H1 (cell line): Measurements from ENCODE around the gene RASSF3. TPM values are rescaled to one million over a fixed set of nuclear protein-coding genes. Genes with fewer than 3 reads are reported as not detected.

Source experiments
- CTCF ChIA-PET: fragments of 300-600 bp; sonication (Branson Sonifier 250); formaldehyde crosslinking; loops from one replicate; lab custom pipeline; 2021; ENCODE audit not compliant: partially characterized antibody; lab: Charles Lee
- POLR2A ChIA-PET: fragments of 300-600 bp; sonication (Branson Sonifier 250); formaldehyde crosslinking; loops from one replicate; lab custom pipeline; 2021; ENCODE audit warnings: inconsistent platforms; ENCODE audit not compliant: partially characterized antibody; lab: Charles Lee
- DNase-seq, 2 experiments: peaks; one replicate each; pipeline versions ENCODE4 v3.0.0 to v3.0.0-alpha.2; 2010 to 2022; ENCODE audit warnings: low spot score in 2 of 2, low read depth in 1 of 2, mixed read lengths in 1 of 2
- FAIRE-seq: peaks from 2 replicates; lab custom pipeline; 2011; peaks lifted over from hg19 to GRCh38; lab: Jason Lieb, UNC
- H2AFZ ChIP-seq: 2 replicates; pipeline ENCODE4 v1.8.1; 2012; ENCODE audit warnings: low read length, inconsistent platforms
- H2AK5ac ChIP-seq: 2 replicates; pipeline ENCODE4 v1.6.1; 2013; ENCODE audit warnings: low read depth, low read length
- H2BK120ac ChIP-seq: replicated peaks from 2 replicates; pipeline ENCODE3; 2013; ENCODE audit warnings: low read depth, low read length, inconsistent platforms
- H2BK12ac ChIP-seq: 2 replicates; pipeline ENCODE4 v1.6.1; 2013; ENCODE audit warnings: low read depth, low read length
- H2BK15ac ChIP-seq: 2 replicates; pipeline ENCODE4 v1.6.1; 2013; ENCODE audit warnings: low read length
- H2BK20ac ChIP-seq: 2 replicates; pipeline ENCODE4 v1.6.1; 2013; ENCODE audit warnings: low read length
- H2BK5ac ChIP-seq: 2 replicates; pipeline ENCODE4 v1.6.1; 2013; ENCODE audit warnings: low read depth, low read length
- H3K14ac ChIP-seq: 2 replicates; pipeline ENCODE4 v1.6.1; 2013; ENCODE audit warnings: inconsistent platforms; ENCODE audit not compliant: insufficient read length
- H3K18ac ChIP-seq: 2 replicates; pipeline ENCODE4 v1.6.1; 2013; ENCODE audit warnings: low read length; ENCODE audit errors: extremely low read depth
- H3K23ac ChIP-seq: 2 replicates; pipeline ENCODE4 v1.6.1; 2013; ENCODE audit warnings: inconsistent platforms; ENCODE audit not compliant: insufficient read length
- H3K23me2 ChIP-seq: 2 replicates; pipeline ENCODE4 v1.6.1; 2013; ENCODE audit warnings: low read depth, low read length
- H3K27ac ChIP-seq: 2 replicates; pipeline ENCODE4 v1.6.1; 2011; ENCODE audit warnings: low read depth, low read length, inconsistent platforms
- H3K27me3 ChIP-seq, 4 experiments: replicated peaks in 1 of 4; 1 replicate in 1 of 4; 2 replicates in 3 of 4; pipeline versions ENCODE4 v1.6.1 to v1.8.1; 2011 to 2013; ENCODE audit warnings: low read length in 3 of 4, mild to moderate bottlenecking in 3 of 4, inconsistent platforms in 2 of 4, mixed read lengths in 2 of 4, moderate library complexity in 1 of 4; ENCODE audit not compliant: control insufficient read depth in 3 of 4, insufficient read depth in 3 of 4; ENCODE audit errors: extremely low read depth in 1 of 4
- H3K36me3 ChIP-seq, 4 experiments: 2 replicates each; pipeline versions ENCODE4 v1.6.1 to v1.8.1; 2011 to 2013; ENCODE audit warnings: mild to moderate bottlenecking in 4 of 4, low read length in 3 of 4, moderate library complexity in 2 of 4, control low read depth in 1 of 4, inconsistent platforms in 1 of 4; ENCODE audit not compliant: insufficient read depth in 4 of 4, control insufficient read depth in 2 of 4
- H3K4ac ChIP-seq: replicated peaks from 2 replicates; pipeline ENCODE3; 2013; ENCODE audit warnings: low read length, low read depth, mixed read lengths, inconsistent platforms; ENCODE audit not compliant: insufficient read length
- H3K4me1 ChIP-seq, 4 experiments: replicated peaks in 1 of 4; 1 replicate in 1 of 4; 2 replicates in 3 of 4; pipeline versions ENCODE4 v1.6.1 to v1.8.1; 2011 to 2013; ENCODE audit warnings: low read length in 3 of 4, inconsistent platforms in 2 of 4, mixed read lengths in 1 of 4; ENCODE audit not compliant: insufficient read depth in 4 of 4, control insufficient read depth in 3 of 4
- H3K4me2 ChIP-seq, 2 experiments: 2 replicates each; pipeline versions ENCODE4 v1.6.1 to v1.8.1; 2011 to 2013; ENCODE audit warnings: low read depth in 2 of 2, low read length in 2 of 2, control low read depth in 1 of 2, inconsistent platforms in 1 of 2, mild to moderate bottlenecking in 1 of 2; ENCODE audit not compliant: insufficient read depth in 1 of 2
- H3K4me3 ChIP-seq, 4 experiments: fragments of 200-600, 300-600 bp in 1 of 4; sonication (generic), shearing (Covaris generic), sonication (Bioruptor Twin) in 1 of 4; 2 replicates each; pipeline versions ENCODE4 v1.5.1 to v1.8.1; 2011 to 2016; ENCODE audit warnings: low read length in 4 of 4, low read depth in 3 of 4, control low read depth in 2 of 4, inconsistent platforms in 2 of 4, mild to moderate bottlenecking in 2 of 4, mixed read lengths in 1 of 4, moderate library complexity in 1 of 4; ENCODE audit not compliant: insufficient read depth in 2 of 4; ENCODE audit errors: extremely low read depth in 1 of 4
- H3K56ac ChIP-seq: replicated peaks from 2 replicates; pipeline ENCODE3; 2013; ENCODE audit warnings: low read depth, mild to moderate bottlenecking, mixed read lengths, low read length, inconsistent platforms; ENCODE audit not compliant: insufficient read length
- H3K79me1 ChIP-seq: 2 replicates; pipeline ENCODE4 v1.6.1; 2013; ENCODE audit warnings: low read depth, low read length, control low read depth
- H3K79me2 ChIP-seq, 2 experiments: 2 replicates each; pipeline versions ENCODE4 v1.6.1 to v1.8.1; 2012 to 2013; ENCODE audit warnings: low read length in 2 of 2, mild to moderate bottlenecking in 2 of 2, inconsistent platforms in 1 of 2; ENCODE audit not compliant: insufficient read depth in 2 of 2, control insufficient read depth in 1 of 2
- H3K9ac ChIP-seq, 4 experiments: replicated peaks in 1 of 4; 1 replicate in 1 of 4; 2 replicates in 3 of 4; pipeline versions ENCODE4 v1.6.1 to v1.8.1; 2011 to 2013; ENCODE audit warnings: low read depth in 3 of 4, low read length in 3 of 4, control low read depth in 2 of 4, mild to moderate bottlenecking in 2 of 4, moderate library complexity in 2 of 4, inconsistent platforms in 1 of 4; ENCODE audit errors: extremely low read depth in 1 of 4
- H3K9me3 ChIP-seq, 2 experiments: 2 replicates each; pipeline versions ENCODE4 v1.6.1 to v1.8.1; 2012 to 2013; ENCODE audit warnings: mild to moderate bottlenecking in 2 of 2, moderate library complexity in 2 of 2, control low read depth in 1 of 2, inconsistent platforms in 1 of 2, low read depth in 1 of 2, low read length in 1 of 2, mixed read lengths in 1 of 2; ENCODE audit not compliant: insufficient read depth in 2 of 2
- H4K20me1 ChIP-seq, 2 experiments: replicated peaks in 1 of 2; 2 replicates each; pipeline versions ENCODE3 to v1.8.1; 2011 to 2013; ENCODE audit warnings: inconsistent platforms in 2 of 2, low read length in 2 of 2, mild to moderate bottlenecking in 1 of 2; ENCODE audit not compliant: insufficient read depth in 2 of 2, control insufficient read depth in 1 of 2
- H4K5ac ChIP-seq: 2 replicates; pipeline ENCODE4 v1.6.1; 2013; ENCODE audit warnings: low read length, low read depth, mixed read lengths, inconsistent platforms; ENCODE audit not compliant: insufficient read length
- H4K8ac ChIP-seq: 2 replicates; pipeline ENCODE4 v1.8.0; 2013; ENCODE audit warnings: mild to moderate bottlenecking, moderate library complexity, low read length, inconsistent platforms; ENCODE audit not compliant: insufficient read depth; ENCODE audit errors: extremely low read depth
- H4K91ac ChIP-seq: replicated peaks from 2 replicates; pipeline ENCODE3; 2013; ENCODE audit warnings: low read length, mixed read lengths, inconsistent platforms; ENCODE audit not compliant: insufficient read length
- E2F6 ChIP-seq: IDR thresholded peaks from 2 replicates; pipeline ENCODE4 v1.6.1; 2012; ENCODE audit warnings: inconsistent platforms
- FOSL1 ChIP-seq: IDR thresholded peaks from 2 replicates; pipeline ENCODE4 v1.6.1; 2011; ENCODE audit warnings: mild to moderate bottlenecking, low read depth, low read length, moderate library complexity; ENCODE audit not compliant: insufficient read depth
- GABPA ChIP-seq: IDR thresholded peaks from 2 replicates; pipeline ENCODE4 v1.6.1; 2011; ENCODE audit warnings: mild to moderate bottlenecking, low read length, moderate library complexity, borderline replicate concordance; ENCODE audit not compliant: insufficient read depth
- KDM4A ChIP-seq: IDR thresholded peaks from one replicate; pipeline ENCODE4 v1.7.1; 2012; ENCODE audit warnings: low read depth, mild to moderate bottlenecking, moderate library complexity, low read length, inconsistent platforms; ENCODE audit not compliant: severe bottlenecking
- NANOG ChIP-seq: IDR thresholded peaks from 2 replicates; pipeline ENCODE4 v1.6.1; 2011; ENCODE audit warnings: low read length, low read depth, mild to moderate bottlenecking, inconsistent platforms; ENCODE audit not compliant: insufficient read depth, poor library complexity, severe bottlenecking
- POLR2AphosphoS5 ChIP-seq: IDR thresholded peaks from 2 replicates; pipeline ENCODE4 v1.6.1; 2011; ENCODE audit warnings: low read depth, low read length
- RNF2 ChIP-seq: fragments of 200-900, 300-1000 bp; sonication (generic); IDR thresholded peaks from 2 replicates; pipeline ENCODE4 v1.7.1; 2016; ENCODE audit warnings: borderline replicate concordance, low read depth, mild to moderate bottlenecking, antibody characterized with exemption, low read length; ENCODE audit not compliant: poor library complexity, severe bottlenecking; ENCODE audit errors: missing control alignments
- SIX5 ChIP-seq: IDR thresholded peaks from 2 replicates; pipeline ENCODE4 v1.6.1; 2011; ENCODE audit warnings: mild to moderate bottlenecking, low read depth, low read length
- SP1 ChIP-seq: IDR thresholded peaks from 2 replicates; pipeline ENCODE4 v1.6.1; 2011; ENCODE audit warnings: low read depth, low read length
- SRF ChIP-seq: IDR thresholded peaks from 2 replicates; pipeline ENCODE4 v1.6.1; 2011; ENCODE audit warnings: mild to moderate bottlenecking, low read depth, low read length, moderate library complexity
- TAF1 ChIP-seq: IDR thresholded peaks from 2 replicates; pipeline ENCODE4 v1.6.1; 2011; ENCODE audit warnings: mild to moderate bottlenecking, low read depth, low read length
- TCF12 ChIP-seq: IDR thresholded peaks from 2 replicates; pipeline ENCODE4 v1.6.1; 2011; ENCODE audit warnings: low read depth, mild to moderate bottlenecking, low read length
- USF2 ChIP-seq: IDR thresholded peaks from 2 replicates; pipeline ENCODE4 v1.6.1; 2011; ENCODE audit warnings: low read length, improper control_type of control experiment
- WGBS, 2 experiments: shearing (Covaris generic) in 1 of 2; methylation state at CpG; one replicate each; pipeline versions ENCODE4 v1.1.6 to v1.1.7; 2013 to 2015; ENCODE audit warnings: low lambda C conversion rate in 2 of 2, mixed read lengths in 2 of 2, inconsistent platforms in 1 of 2, low coverage in 1 of 2, missing lambda C conversion rate in 1 of 2; ENCODE audit not compliant: insufficient replicate concordance in 2 of 2, insufficient coverage in 1 of 2, insufficient read length in 1 of 2; ENCODE audit errors: extremely low coverage in 1 of 2, missing lambda C conversion rate in 1 of 2; 5-methylcytosine and 5-hydroxymethylcytosine counted together
- polyA plus RNA-seq, 7 experiments: library from polyadenylated mRNA; depleted of rRNA in 3 of 7; stranded (reverse) in 5 of 7; unstranded in 2 of 7; fragments of >200 nt in 5 of 7; fragments of 200-250 nt in 2 of 7; gene quantifications; 1 replicate in 5 of 7; 2 replicates in 1 of 7; 4 replicates in 1 of 7; pipeline versions ENCODE4 v1.2.1 to v1.2.3, GENCODE V29; 2011 to 2013; ENCODE audit warnings: missing spikeins in 2 of 7, mixed read lengths in 2 of 7
- total RNA-seq: library from RNA; stranded (reverse); fragmentation: NEBNext Ultra II Directional; extraction: Animal tissue kit (Norgen Biotek cat#: 25700); gene quantifications from 2 replicates; pipeline ENCODE4 v1.2.1, GENCODE V29; 2021

RASSF3 gene
- total and polyA plus RNA-seq, 2 of the 8 experiments (the other 6 are each of a cell fraction or from before 2014, with no cell fraction given), result 19.1 to 64.3 TPM

- no peak for FAIRE-seq
- Histone ChIP-seq H2BK15ac (no peak overlapping the region), H3K4me1 (no peaks in the 10 kb centered on the region), H2AK5ac (no peak overlapping the region), H3K27me3 (no peaks in the 10 kb centered on the region), H4K5ac (no peak overlapping the region), H3K9me3 (no peaks in the 10 kb centered on the region), H2BK120ac (no peak overlapping the region), H3K23ac (no peak overlapping the region), H3K4me2 (no peak overlapping the region), H3K56ac (no peak overlapping the region), H3K79me2 (no peaks in the 10 kb centered on the region), H3K4me3 (no peak overlapping the region), H3K23me2 (no peaks in the 10 kb centered on the region), H2AFZ (no peak overlapping the region), H4K20me1 (peaks cover 0 to 2% of the 10 kb centered on the region in 2 experiments), H3K36me3 (peaks cover 12 to 64% (median 33%) of the 10 kb centered on the region in 4 experiments), H3K79me1 (no peaks in the 10 kb centered on the region), H3K27ac (no peak overlapping the region), H2BK12ac (no peak overlapping the region), H2BK20ac (no peak overlapping the region), H4K8ac (no peak overlapping the region), H2BK5ac (no peak overlapping the region), H3K14ac (no peak overlapping the region), H3K4ac (no peak overlapping the region), H3K18ac (no peak overlapping the region), H3K9ac (no peak overlapping the region), H4K91ac (no peak overlapping the region)
- CTCF ChIA-PET, result interaction anchor here (1.5 kb wide), 1 partner anchor 9 kb away, joined by 3 read pairs; no protein-coding TSS in a partner anchor
- no peak for DNase-seq
- 84% methylated on average over 3 of the region's 3 CpGs; no CpG with 5 or more reads in 1 of the 2 experiments for WGBS, 2 experiments
- POLR2A ChIA-PET, result no interaction called here
- no peak for TF ChIP-seq FOSL1
- TF ChIP-seq SIX5, result no peak
- TF ChIP-seq USF2, result no peak
- TF ChIP-seq SP1, result no peak
- no peak for TF ChIP-seq NANOG
- no peak for TF ChIP-seq GABPA
- TF ChIP-seq TAF1, result no peak
- TF ChIP-seq E2F6, result no peak
- TF ChIP-seq RNF2, result no peak
- no peak for TF ChIP-seq POLR2AphosphoS5
- TF ChIP-seq SRF, result no peak
- TF ChIP-seq TCF12, result no peak
- no peak for TF ChIP-seq KDM4A
Observed at GRCh38 chr12:64743206-64743605, 132.9 kb downstream of the RASSF3 start.
